ENCODE results near the gene JHY. TPM values are rescaled to one million over a fixed set of nuclear protein-coding genes. Genes with fewer than 3 reads are reported as not detected.

Gene JHY
- total RNA-seq, 4 donors from 2014 or later: 6.9 to 15.6 (median 10.2) TPM

- ATAC-seq: no peak
- no peaks in the 10 kb centered on the region for H3K27me3 ChIP-seq
- H3K36me3 ChIP-seq: no peaks in the 10 kb centered on the region
- TF ChIP-seq EP300 (IDR thresholded peaks at IDR 0.05): no peak
- TF ChIP-seq CTCF (IDR thresholded peaks at IDR 0.05): peak in 1 of 4 experiments; percentile 24
- H3K9me3 ChIP-seq: no peaks in the 10 kb centered on the region
- 48 to 61% methylated on average over 4 of the region's 4 CpGs for WGBS, 2 donors (ENCODE audit: low coverage in 1 of 2)
- H3K4me3 ChIP-seq: no peak overlapping the region
- no peak overlapping the region for H3K27ac ChIP-seq
- no peaks in the 10 kb centered on the region for H3K4me1 ChIP-seq
These were observed 28.2 kb downstream of the JHY start for GRCh38 chr11:122910775-122911174.

GRCh38 chr11:122917311-122917710 is 34.8 kb downstream of the JHY start:
- no peak for ATAC-seq
- Histone ChIP-seq H3K4me1 (no peaks in the 10 kb centered on the region), H3K27ac (no peak overlapping the region), H3K9me3 (no peaks in the 10 kb centered on the region), H3K36me3 (no peaks in the 10 kb centered on the region), H3K27me3 (no peaks in the 10 kb centered on the region), H3K4me3 (no peak overlapping the region)
- 71 to 89% methylated on average over 1 of the region's 1 CpG for WGBS, 2 donors (ENCODE audit: low coverage in 1 of 2)
- TF ChIP-seq EP300 (IDR thresholded peaks at IDR 0.05) (no peak), POLR2AphosphoS5 (IDR thresholded peaks at IDR 0.05) (no peak), CTCF (IDR thresholded peaks at IDR 0.05) (no peak), POLR2A (IDR thresholded peaks at IDR 0.05) (no peak)

GRCh38 chr11:122918734-122919133 is 36.2 kb downstream of the JHY start:
- ATAC-seq: no peak
- H3K9me3 ChIP-seq: no peaks in the 10 kb centered on the region
- 72 to 94% methylated on average over 4 to 7 of the region's 7 CpGs for WGBS, 2 donors (ENCODE audit: low coverage in 1 of 2)
- no peak overlapping the region for H3K4me3 ChIP-seq
- H3K27ac ChIP-seq: no peak overlapping the region
- no peaks in the 10 kb centered on the region for H3K36me3 ChIP-seq
- no peaks in the 10 kb centered on the region for H3K4me1 ChIP-seq
- H3K27me3 ChIP-seq: no peaks in the 10 kb centered on the region
- TF ChIP-seq POLR2AphosphoS5 (IDR thresholded peaks at IDR 0.05) (no peak), CTCF (IDR thresholded peaks at IDR 0.05) (no peak), EP300 (IDR thresholded peaks at IDR 0.05) (no peak), POLR2A (IDR thresholded peaks at IDR 0.05) (no peak)

- no peak overlapping the region for H3K27ac ChIP-seq
- TF ChIP-seq POLR2AphosphoS5 (IDR thresholded peaks at IDR 0.05) (no peak), CTCF (IDR thresholded peaks at IDR 0.05) (no peak), POLR2A (IDR thresholded peaks at IDR 0.05) (no peak), EP300 (IDR thresholded peaks at IDR 0.05) (no peak)
- 95% methylated on average over 3 to 5 of the region's 5 CpGs for WGBS, 2 donors (ENCODE audit: low coverage in 1 of 2)
These were observed 38.0 kb downstream of the JHY start for GRCh38 chr11:122920579-122920978.

GRCh38 chr11:122922893-122923292 is 40.3 kb downstream of the JHY start:
- ATAC-seq: no peak
- peaks cover 0 to 21% of the 10 kb centered on the region in 2 donors for H3K36me3 ChIP-seq
- TF ChIP-seq EP300 (IDR thresholded peaks at IDR 0.05) (no peak), CTCF (IDR thresholded peaks at IDR 0.05) (no peak), POLR2AphosphoS5 (IDR thresholded peaks at IDR 0.05) (no peak), POLR2A (IDR thresholded peaks at IDR 0.05) (no peak)
- H3K27me3 ChIP-seq: no peaks in the 10 kb centered on the region
- no peaks in the 10 kb centered on the region for H3K9me3 ChIP-seq
- H3K27ac ChIP-seq: no peak overlapping the region
- no peak overlapping the region for H3K4me3 ChIP-seq
- 67 to 98% methylated on average over 3 to 4 of the region's 4 CpGs for WGBS, 2 donors (ENCODE audit: low coverage in 1 of 2)
- H3K4me1 ChIP-seq: no peaks in the 10 kb centered on the region

More at GRCh38 chr11:122920579-122920978, 38.0 kb downstream of the JHY start:
- no peaks in the 10 kb centered on the region for H3K9me3 ChIP-seq
- H3K4me3 ChIP-seq: no peak overlapping the region
- no peaks in the 10 kb centered on the region for H3K27me3 ChIP-seq
- H3K36me3 ChIP-seq: peaks cover 0 to 9% of the 10 kb centered on the region in 2 donors
- no peak for ATAC-seq
- H3K4me1 ChIP-seq: no peaks in the 10 kb centered on the region

Measured in gastroesophageal sphincter (tissue), 4 donors.